Measurements from ENCODE around the gene FBRS. TPM values are rescaled to one million over a fixed set of nuclear protein-coding genes. Genes with fewer than 3 reads are reported as not detected.

FBRS gene
- total RNA-seq, 1 experiment from 2014 or later = 16.8 TPM

DNA sequence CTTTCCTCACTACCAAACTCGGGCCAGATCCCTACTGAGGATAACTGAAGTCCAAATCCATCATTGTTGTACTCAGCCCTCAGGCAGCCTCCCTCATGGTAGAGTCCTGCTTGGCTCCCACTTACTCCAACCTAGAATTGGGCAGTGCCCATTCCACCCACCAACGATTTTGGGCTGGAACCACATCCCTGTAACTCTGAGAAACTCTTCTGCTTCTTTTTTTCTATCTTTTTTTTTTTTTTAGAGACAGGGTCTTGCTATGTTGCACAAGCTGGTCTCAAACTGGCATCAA lies 6.3 kb upstream of the FBRS start:
- no peak overlapping the region for H3K27ac Mint-ChIP-seq
- H2AK5ac ChIP-seq (ENCODE audit: insufficient read length, low read length) = no peak overlapping the region
- H3K27me3 ChIP-seq (ENCODE audit: insufficient read depth, low read length) = peaks cover 7% of the 10 kb centered on the region; the same call in 1 of the 2 replicates
- H3K4me1 Mint-ChIP-seq = peaks cover 8 to 12% of the 10 kb centered on the region in 2 experiments; a peak in 3 of 4 replicates
- peak overlapping the region; percentile 87 for H3K4me2 ChIP-seq (ENCODE audit: insufficient read depth, insufficient read length, low read length)
- H3K9ac ChIP-seq (ENCODE audit: extremely low read depth, insufficient read length, low read length) = no peak overlapping the region
- H4K5ac ChIP-seq (ENCODE audit: insufficient read length, low read depth, low read length) = no peak overlapping the region
- H3K27ac ChIP-seq (ENCODE audit: insufficient read length, low read depth, low read length) = no peak overlapping the region
- no peak overlapping the region for H3K14ac ChIP-seq (ENCODE audit: insufficient read depth, low read length)
- peaks cover 6% of the 10 kb centered on the region for H3K23me2 ChIP-seq (ENCODE audit: insufficient read length, low read depth, low read length, poor library complexity, severe bottlenecking)
- H3K23ac ChIP-seq (ENCODE audit: insufficient read length, low read depth, low read length) = no peak overlapping the region
- peaks cover 5 to 25% (median 16%) of the 10 kb centered on the region in 3 experiments; a peak in 5 of 7 replicates for H3K36me3 Mint-ChIP-seq (ENCODE audit: insufficient read depth in 1 of 3, low read depth in 3 of 3)
- no peak overlapping the region for H4K91ac ChIP-seq (ENCODE audit: insufficient read length, low read depth, low read length)
- no peak overlapping the region for H3K18ac ChIP-seq (ENCODE audit: insufficient read length, low read depth, low read length)
- no peaks in the 10 kb centered on the region for H3K9me3 Mint-ChIP-seq
- no peak overlapping the region for H3T11ph ChIP-seq (ENCODE audit: low read length)
- peaks cover 40% of the 10 kb centered on the region for H3K27me3 Mint-ChIP-seq (ENCODE audit: low read depth)
- peak overlapping the region; percentile 61 to 81 for H3K4me3 Mint-ChIP-seq
- no peak overlapping the region for H2BK5ac ChIP-seq (ENCODE audit: insufficient read length, low read length)
- no peaks in the 10 kb centered on the region for H4K20me1 ChIP-seq (ENCODE audit: control insufficient read depth, insufficient read depth, insufficient read length)
- H4K8ac ChIP-seq (replicated peaks; ENCODE audit: insufficient read length, low read depth, low read length) = no peak overlapping the region
- H2BK12ac ChIP-seq (ENCODE audit: insufficient read length, low read depth, low read length) = no peak overlapping the region
- no CpG with 5 or more reads among the region's 2 CpGs for WGBS (ENCODE audit: extremely low coverage, insufficient read length, low lambda C conversion rate)
- no peaks in the 10 kb centered on the region for H3K4me1 ChIP-seq (ENCODE audit: insufficient read depth, low read length)
- H2BK15ac ChIP-seq (ENCODE audit: low read depth, low read length) = no peak overlapping the region
- TF ChIP-seq, protein P1, sequence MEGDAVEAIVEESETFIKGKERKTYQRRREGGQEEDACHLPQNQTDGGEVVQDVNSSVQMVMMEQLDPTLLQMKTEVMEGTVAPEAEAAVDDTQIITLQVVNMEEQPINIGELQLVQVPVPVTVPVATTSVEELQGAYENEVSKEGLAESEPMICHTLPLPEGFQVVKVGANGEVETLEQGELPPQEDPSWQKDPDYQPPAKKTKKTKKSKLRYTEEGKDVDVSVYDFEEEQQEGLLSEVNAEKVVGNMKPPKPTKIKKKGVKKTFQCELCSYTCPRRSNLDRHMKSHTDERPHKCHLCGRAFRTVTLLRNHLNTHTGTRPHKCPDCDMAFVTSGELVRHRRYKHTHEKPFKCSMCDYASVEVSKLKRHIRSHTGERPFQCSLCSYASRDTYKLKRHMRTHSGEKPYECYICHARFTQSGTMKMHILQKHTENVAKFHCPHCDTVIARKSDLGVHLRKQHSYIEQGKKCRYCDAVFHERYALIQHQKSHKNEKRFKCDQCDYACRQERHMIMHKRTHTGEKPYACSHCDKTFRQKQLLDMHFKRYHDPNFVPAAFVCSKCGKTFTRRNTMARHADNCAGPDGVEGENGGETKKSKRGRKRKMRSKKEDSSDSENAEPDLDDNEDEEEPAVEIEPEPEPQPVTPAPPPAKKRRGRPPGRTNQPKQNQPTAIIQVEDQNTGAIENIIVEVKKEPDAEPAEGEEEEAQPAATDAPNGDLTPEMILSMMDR (conservative IDR thresholded peaks at IDR 0.05) = no peak
- H3K4ac ChIP-seq (ENCODE audit: low read depth, low read length) = no peak overlapping the region
- H3K79me1 ChIP-seq (ENCODE audit: insufficient read depth, low read depth, low read length, poor library complexity, severe bottlenecking) = no peaks in the 10 kb centered on the region
- DNase-seq = no peak
- H2AFZ ChIP-seq (ENCODE audit: low read length) = no peak overlapping the region
- no peak overlapping the region for H2BK20ac ChIP-seq (ENCODE audit: low read depth, low read length, poor library complexity, severe bottlenecking)
- no peaks in the 10 kb centered on the region for H3K79me2 ChIP-seq (ENCODE audit: insufficient read depth, low read length)
- H2BK120ac ChIP-seq (ENCODE audit: low read depth, low read length, poor library complexity, severe bottlenecking) = no peak overlapping the region
- H3K9me3 ChIP-seq (ENCODE audit: control insufficient read depth, low read depth, low read length) = no peaks in the 10 kb centered on the region
- no peak overlapping the region for H3K56ac ChIP-seq (ENCODE audit: insufficient read length, low read depth, low read length)

All from H9 (cell line).